Activated CD8-positive, alpha-beta memory T cell treated with anti-CD3 and anti-CD28 coated beads, Interleukin-2, amount 50 U/mL, for 1 hour (primary cell): ENCODE measurements around the gene COLEC12.
"Not testable (repeated sequence)": the region's sequence is repeated elsewhere in the genome, so short reads cannot be mapped to it uniquely, and the experiment has no call there.

Source experiments
- DNase-seq: peaks from one replicate; pipeline ENCODE4 v3.0.0-alpha.2; 2020; ENCODE audit errors: extremely low read depth

The COLEC12 gene

GRCh38 chr18:415047-415446 lies 85.5 kb downstream of the COLEC12 start:
- DNase-seq: no peak

- no peak for DNase-seq
Observed at GRCh38 chr18:413233-413632, 87.3 kb downstream of the COLEC12 start.

GRCh38 chr18:410047-410455 lies 90.5 kb downstream of the COLEC12 start:
- no peak for DNase-seq

GRCh38 chr18:408367-408766 lies 92.1 kb downstream of the COLEC12 start:
- no peak for DNase-seq

- no peak for DNase-seq
Observed at GRCh38 chr18:407626-408224, 92.8 kb downstream of the COLEC12 start.

- DNase-seq: no peak
Observed at GRCh38 chr18:407191-407590, 93.3 kb downstream of the COLEC12 start.

GRCh38 chr18:406677-407076 lies 93.8 kb downstream of the COLEC12 start:
- DNase-seq: no peak

- not testable (repeated sequence) for DNase-seq
Observed at GRCh38 chr18:405006-405405, 95.5 kb downstream of the COLEC12 start.

GRCh38 chr18:404061-404636 lies 96.4 kb downstream of the COLEC12 start:
- no peak for DNase-seq

GRCh38 chr18:402129-402528 lies 98.4 kb downstream of the COLEC12 start:
- DNase-seq: no peak

- no peak for DNase-seq
Observed at GRCh38 chr18:400456-400855, 100.0 kb downstream of the COLEC12 start.

GRCh38 chr18:399631-400135 lies 100.8 kb downstream of the COLEC12 start:
- no peak for DNase-seq

GRCh38 chr18:398935-399630 lies 101.4 kb downstream of the COLEC12 start:
- DNase-seq: no peak

- DNase-seq: no peak
Observed at GRCh38 chr18:396556-396955, 103.9 kb downstream of the COLEC12 start.

- no peak for DNase-seq
Observed at GRCh38 chr18:396251-396555, 104.3 kb downstream of the COLEC12 start.

- DNase-seq: no peak
Observed at GRCh38 chr18:395456-396250, 104.8 kb downstream of the COLEC12 start.

- DNase-seq: no peak
Observed at GRCh38 chr18:394987-395362, 105.5 kb downstream of the COLEC12 start.

- DNase-seq: no peak
Observed at GRCh38 chr18:394262-394986, 106.1 kb downstream of the COLEC12 start.

- no peak for DNase-seq
Observed at GRCh38 chr18:393574-393957, 106.9 kb downstream of the COLEC12 start.

- DNase-seq: no peak
Observed at GRCh38 chr18:392928-393573, 107.5 kb downstream of the COLEC12 start.

- DNase-seq: no peak
Observed at GRCh38 chr18:390741-391478, 109.6 kb downstream of the COLEC12 start.
